ENCODE measurements around the gene SYCE3.

SYCE3 gene

DNA sequence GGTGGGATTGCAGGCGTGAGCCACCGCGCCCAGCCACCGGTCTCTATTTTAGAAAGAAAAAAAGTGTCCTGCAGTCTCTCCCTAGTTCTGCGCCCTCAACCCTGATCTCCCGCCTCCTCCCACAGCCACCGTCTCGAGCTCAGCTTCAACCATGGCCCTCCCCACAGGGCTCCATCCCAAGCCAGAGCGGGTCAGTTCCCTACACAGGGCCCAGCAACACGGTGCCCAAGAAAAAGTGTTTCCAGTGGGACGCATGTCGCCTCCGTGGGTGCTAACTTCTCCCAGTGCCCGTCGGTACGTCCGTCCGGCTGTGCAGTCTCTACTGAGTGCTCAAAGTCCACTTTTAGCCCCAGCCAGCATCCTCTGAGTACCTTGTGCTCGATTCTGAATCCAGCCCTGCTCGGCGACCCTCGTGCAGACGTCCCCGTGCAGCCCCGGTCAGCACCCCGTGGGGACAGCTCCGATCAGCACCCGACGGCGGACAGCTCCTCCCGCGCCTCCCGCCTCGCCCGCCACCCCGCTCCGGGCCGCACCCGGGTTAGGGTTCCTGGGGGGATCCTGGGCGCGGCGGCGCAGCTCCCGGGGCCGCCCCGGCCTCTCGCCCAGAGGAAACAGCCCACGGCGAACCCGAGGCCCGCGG, 37.2 kb upstream of the SYCE3 start:
- DNase-seq, result peak; percentile 56

DNA sequence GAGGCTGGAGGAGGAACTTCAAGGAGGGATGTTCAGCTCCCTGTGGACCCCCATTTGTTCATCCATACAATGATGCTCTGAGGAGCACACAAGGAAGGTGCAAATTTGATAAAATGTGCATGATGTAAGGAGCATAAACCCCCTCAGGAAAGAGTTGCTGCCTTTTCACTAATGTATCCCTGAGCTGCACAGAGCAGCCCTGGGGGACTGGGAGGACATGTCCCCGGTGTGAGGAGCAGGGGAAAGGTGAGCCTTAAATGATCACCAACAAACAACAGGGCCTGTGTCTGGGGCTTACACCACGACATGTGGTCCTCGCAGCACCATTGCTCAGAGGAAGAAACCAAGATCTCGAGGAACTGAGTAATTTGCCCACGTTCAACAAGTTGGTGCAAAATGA, 34.4 kb upstream of the SYCE3 start:
- DNase-seq, result no peak

DNA sequence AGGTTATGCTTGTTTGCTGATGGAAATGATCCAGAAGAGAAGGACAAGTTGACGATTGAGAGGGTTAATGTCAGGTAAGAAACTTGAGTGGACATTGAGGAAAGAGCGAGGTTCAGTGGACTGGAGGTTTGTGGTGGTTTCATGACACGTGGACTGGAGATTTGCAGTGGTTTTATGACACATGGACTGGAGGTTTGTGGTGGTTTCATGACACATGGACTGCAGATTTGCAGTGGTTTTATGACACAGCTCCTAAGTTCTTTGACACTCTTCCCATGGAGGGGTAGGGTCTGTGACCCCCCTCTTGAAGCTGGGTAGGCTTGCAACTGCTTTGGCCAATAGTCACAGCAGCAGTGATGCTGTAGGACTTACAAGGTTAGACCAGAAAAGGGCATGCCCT, 32.5 kb upstream of the SYCE3 start:
- DNase-seq, result no peak

DNA sequence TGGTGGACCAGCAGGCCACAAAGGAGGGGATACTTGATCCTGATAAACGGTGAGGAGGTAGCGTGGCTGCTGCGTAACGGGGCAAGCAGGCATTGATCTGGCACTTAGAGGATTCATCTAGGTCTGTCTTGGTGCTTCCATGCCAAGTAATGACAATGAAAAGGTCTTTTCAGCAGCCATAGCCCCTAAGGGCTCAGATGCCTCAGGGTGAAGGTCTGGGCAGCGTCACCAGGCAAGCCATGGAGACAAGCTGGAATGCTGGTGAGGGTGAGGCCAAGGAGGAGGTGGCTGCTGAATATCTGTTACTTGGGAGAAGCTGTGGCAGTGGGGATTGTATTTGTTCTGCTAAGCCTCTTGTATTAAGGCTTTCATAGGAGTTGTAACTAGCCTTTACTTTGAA, 24.7 kb upstream of the SYCE3 start:
- no peak for DNase-seq

DNA sequence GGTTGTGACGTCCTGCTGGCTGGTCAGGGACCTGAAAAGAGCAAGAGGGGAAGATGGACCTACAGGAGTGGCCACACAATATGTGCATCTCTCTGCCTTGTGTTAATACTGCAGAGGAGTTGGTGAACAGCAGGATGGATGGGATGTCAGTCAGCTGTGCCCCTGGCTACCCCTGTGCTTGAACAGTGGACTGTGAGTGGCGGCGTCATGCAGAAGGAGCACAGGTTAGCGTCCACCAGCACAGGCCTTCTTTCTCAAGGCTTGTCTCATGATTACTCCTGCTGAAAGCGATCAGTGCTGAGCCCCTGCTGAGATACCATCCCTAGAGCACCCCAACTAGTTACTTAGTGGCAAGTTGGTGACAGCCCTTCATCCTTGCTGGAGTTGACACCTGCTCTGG, 23.7 kb upstream of the SYCE3 start:
- no peak for DNase-seq

DNA sequence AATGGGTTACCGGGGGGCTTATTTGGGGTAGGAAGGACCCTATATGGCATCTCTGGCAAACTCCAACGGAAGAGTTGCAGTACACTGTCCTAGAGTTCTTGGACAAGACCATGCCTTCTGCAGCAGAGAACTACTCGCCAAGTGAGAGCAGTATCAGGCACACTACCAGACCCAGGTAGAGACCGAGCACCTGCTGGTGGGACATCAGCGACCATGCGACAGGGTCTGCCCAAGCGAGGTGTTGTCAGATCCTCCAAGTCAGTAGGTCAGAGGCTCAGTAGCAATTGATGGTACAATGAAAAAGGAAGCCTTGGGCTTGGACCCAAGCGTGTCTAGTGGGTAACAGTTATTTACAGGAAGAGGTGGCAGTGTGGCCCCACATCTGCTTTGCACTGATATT, 23.1 kb upstream of the SYCE3 start:
- no peak for DNase-seq

DNA sequence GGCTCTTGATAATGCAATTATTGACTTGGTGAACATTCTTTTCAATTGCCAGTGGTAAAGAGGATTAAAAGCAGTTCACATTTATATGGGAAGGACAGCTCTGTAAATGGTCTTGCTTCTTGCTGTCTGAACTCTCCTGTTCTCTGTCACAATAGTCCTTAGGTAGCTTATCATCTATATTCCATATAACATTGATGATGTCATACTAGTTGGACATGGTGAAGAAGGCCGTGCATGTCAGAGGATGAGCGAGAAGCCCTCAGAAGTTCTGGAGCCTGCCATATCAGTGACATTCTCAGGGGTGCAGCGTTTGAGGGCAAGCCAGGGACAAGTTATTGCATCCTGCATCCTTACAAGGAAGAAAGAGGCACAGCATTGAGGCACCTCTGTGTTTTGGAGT, 22.5 kb upstream of the SYCE3 start:
- DNase-seq, result no peak

DNA sequence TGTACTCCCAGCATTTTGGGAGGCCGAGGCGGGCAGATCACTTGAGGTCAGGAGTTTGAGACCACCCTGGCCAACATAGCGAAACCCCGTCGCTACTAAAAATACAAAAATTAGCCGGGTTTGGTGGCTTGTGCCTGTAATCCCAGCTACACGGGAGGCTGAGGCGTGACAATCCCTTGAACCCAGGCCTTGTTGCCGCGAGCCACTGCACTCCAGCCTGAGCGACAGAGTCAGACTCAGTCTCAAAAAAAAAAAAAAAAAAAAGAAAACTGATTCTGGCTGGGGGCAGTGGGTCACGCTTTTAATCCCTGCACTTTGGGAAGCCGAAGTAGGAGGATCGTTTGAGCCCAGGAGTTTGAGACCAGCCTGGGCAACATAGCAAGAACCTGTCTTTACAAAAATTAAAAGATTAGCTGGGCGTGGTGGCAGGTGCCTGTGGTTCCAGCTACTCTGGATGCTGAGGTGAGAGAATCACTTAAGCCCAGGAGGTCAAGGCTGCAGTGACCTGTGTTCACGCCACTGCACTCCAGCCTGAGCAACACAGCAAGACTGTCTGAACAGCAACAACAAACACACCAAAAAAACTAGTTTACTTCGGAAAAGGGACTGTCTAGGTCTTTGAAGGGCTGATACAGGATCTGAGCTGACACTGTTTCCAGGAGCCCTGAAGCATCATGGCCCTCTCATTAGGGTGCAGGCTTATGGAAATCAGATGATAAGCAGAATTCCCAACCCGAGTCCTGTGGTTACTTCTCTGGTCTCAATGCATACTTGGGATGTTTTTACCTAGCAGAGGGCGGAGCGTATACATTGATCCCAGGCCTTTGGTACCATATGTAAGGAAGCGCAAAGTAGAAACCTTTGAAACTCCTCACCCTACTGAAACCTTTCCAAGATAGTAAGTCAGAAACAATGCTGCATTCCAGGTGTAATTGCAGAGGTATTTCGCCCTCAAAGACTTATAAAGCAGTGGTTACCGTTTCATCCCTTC, 21.7 kb upstream of the SYCE3 start:
- DNase-seq, result no peak

DNA sequence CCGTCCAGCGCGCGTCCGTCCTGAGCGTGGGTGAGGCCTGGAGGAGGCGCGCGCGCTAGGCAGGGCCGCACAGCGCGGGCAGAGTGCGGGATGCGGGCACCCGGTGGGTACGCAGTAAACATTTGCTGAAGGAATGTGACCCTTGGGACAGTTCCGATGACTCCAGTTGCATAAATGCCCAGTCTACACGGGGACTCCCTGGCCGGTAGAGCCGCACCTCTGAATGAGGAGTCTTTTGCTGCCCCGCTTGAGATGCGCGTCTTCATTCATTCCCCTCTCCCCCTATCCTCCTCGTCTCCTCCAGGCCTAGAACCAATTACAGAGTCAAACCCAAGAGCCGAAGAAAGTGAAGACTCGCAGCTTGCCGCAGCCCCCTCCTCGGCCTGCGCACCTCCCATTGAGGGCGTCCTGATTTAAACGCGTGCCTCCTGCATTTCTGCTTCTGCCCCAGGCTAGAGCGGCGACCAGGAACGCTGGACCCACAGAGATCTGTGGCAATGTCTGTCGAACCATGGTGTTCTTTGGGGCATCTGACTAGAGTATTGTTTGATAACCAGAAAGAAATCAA, 20.7 kb upstream of the SYCE3 start:
- DNase-seq, result no peak

DNA sequence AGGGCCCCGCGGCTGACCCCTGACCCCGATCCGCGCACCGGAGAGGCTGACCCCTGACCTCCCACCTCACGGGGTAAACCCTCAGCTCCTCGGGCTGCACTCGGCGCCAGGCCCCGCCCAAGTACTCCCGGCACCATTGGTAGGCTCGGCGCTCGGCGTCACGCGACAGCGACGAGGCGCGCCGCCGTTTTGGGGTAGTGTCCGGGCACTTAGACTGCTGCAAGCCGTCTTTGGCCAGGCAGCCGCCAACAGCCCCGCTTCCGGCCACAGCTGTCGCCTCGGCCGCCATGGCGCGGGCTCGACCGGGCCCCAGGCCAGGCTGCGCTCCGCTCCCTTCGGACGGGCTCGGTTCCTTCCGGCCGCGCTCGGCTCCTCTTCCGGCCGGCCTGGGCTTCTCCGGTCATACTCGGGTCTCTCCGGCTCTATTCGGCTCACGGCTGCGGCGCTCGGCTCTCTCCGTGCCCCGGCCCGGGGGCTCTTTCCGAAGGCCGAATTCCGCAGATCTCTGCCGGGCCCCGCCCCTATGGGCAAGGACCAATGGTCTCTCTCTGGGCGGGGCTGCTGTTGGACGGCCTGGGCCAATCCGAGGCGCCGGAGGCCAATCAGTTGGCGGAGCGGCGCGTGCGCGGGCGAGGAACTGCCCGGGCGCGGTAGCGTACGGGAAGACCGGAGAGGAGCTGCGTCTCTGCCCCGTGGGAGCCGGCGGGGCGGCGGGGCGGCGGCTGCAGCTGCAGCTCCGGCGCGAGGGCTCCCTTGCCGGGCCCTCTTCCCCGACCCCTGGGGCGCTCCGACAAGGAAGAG, 20.0 kb upstream of the SYCE3 start, which contains the start of gene CHKB:
TSS of gene CHKB (minus strand) at position 357 of the 801 bp plus-strand sequence. CDS start at position 289, 68 bp downstream.
- peak; percentile 99 for DNase-seq

DNA sequence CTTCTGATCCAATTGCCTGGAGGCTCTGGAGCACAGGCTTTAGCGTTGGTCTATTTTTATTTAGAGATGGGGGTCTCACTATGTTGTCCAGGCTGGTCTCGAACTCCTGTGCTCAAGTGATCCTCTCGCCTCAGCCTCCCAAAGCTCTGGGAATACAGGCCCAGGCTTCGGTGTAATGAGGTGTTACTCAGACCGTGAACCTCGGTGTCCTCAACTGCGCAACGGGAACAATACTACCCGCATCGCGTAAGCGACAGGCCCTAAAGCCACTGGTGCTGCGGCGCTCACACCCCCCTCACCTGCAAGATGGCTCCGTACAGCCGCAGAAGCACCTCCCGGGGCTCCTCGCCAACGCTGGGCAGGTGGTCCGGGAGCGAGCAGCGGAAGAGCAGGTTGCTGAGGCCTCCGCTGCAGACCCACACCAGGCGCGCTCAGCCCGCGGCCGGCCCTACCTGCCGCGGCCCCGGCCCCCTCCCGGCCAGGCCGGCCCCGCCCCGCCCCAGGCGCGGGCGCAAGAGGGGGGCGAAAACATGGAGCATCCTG, 19.3 kb upstream of the SYCE3 start:
- peak; percentile 36 for DNase-seq

DNA sequence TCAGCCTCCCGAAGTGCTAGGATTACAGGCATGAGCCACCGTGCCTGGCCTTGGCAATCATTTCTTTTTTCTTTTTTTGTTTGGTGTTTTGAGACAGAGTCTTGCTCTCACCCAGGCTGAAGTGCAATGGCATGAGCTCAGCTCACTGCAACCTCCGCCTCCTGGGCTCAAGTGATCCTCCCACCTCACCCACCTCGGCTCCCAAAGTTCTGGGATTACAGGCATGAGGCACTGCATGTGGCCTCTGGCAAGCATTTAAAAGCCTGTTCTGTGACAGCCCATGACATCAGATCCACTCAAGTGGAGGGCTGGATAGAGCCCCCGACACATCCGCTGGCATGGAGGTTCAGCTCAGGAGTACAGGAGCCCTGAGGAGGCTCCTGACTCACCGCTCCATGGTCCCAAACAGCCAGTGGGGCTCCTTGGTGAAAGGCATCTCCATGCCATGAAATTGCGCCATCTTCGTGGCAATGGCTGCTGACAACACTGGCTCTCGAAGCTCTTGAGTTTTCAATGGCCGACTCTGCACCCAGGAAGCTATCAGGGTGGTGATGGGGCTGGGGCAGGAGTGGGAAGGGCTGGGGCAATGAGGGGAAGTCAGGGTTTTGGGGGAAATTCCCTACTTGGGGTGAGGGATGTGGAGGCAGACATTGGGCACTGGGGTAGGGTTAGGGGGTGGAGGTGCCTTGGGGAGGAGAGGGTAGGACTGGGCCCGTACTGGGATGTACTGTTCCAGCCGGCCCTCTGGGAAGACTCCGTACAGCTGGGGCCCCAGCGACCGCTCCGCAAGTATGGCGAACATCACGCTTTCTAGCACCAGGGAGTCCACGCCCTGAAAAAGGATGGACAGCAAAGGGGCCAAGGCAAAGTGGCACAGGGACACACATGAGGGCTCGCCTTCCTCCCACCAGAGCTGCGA, 18.6 kb upstream of the SYCE3 start:
- DNase-seq, result no peak

DNA sequence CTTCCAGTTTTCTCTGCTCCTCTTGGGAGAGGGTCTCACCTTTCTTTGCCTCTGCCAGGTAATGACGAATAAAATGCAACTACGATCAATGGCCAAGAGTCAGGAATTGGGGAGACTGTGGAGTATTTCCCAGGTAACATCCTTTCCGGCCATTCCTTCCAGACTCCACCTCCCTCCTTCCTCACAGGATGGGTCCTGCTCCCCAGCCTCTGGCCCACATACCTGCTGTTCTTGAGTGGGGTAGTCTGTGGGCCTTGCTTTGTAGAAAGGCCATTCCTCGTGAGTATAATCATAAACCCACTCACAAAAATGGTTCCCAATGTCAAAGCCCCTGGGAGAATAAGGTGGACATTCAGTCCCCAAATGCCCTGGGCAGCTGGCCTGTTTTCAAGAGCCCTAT, 17.0 kb upstream of the SYCE3 start:
- no peak for DNase-seq

DNA sequence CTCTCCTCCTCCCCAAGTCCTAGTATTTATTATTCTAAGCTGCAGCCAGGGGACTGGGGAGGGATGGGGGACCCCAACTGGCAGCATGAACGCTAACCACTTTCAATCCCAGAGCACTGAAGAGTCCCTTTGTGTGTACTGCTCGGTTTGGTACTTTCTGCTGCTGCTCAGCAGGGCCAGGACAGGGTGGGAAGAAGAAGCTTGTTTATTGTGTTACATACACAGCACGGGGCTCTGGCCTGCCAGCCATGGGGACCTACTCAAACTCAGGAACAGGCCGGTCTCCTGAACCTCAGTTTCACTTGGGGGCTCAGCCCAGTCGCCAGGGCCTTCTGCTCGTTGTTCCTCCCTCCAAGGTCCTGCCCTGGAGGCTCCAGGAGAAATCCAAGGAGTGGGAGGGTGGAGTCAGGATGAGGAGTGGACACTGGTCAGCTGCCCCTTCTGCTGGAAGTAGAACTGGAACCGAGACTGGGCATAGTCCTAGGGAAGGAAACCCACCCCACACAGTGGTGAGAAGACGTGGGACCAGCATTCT, 16.1 kb upstream of the SYCE3 start:
- DNase-seq, result no peak

DNA sequence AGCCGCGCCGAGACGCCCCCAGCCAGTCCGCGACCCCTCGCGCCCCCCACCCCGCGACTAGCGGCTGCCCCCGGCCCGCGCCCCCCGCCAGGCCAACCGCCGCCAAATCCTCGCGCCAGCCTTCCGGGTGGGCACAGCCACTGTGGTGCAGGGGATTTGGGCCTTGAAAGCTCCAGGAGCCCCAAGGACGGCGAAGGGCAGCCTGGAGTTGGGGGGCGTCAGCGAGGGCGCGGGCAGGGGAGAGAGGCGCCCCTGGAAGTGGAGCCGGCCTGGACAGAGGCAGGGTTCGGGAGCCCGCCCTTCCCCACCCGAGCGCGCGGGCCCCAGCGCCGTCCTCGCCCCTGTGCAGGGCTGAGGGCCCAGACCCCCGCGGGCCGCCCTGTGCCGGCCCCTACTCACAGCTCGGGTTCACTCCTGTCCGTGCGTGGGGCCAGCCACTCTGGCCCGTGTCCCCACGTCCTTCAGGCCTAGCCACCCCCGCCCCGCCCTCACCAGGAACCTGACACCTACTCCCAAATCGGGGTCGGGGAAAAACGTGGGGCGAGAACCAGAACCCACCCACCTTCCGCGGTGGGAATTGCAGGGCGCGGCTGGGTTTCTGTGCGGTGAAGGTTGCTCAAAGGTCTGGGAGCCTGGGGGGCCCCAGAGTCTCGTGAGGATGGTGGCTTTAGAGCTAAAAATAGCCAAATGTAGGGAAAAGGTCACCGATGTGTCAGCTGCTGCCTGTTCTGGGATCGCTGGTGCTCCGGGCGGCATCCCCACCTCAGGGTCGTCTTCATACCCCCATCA, 15.5 kb upstream of the SYCE3 start, which contains the start of gene CPT1B:
TSS of gene CPT1B (minus strand) at position 441 of the 789 bp plus-strand sequence. CDS start 512 bp downstream, outside the sequence.
- no peak for DNase-seq

DNA sequence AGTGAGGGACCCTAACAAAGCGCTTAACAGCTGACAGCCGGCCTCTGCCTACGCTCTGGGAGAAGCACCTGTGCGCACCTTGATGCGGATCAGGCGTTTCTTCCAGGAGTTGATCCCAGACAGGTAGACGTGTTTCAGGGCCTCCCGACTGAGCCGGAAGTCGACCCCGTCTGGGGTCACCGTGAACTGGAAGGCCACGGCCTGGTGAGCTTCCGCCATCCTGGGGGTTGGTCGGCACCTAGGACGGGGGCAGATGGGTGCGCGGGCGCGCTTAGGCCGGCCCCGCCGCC, 14.9 kb upstream of the SYCE3 start:
- no peak for DNase-seq

DNA sequence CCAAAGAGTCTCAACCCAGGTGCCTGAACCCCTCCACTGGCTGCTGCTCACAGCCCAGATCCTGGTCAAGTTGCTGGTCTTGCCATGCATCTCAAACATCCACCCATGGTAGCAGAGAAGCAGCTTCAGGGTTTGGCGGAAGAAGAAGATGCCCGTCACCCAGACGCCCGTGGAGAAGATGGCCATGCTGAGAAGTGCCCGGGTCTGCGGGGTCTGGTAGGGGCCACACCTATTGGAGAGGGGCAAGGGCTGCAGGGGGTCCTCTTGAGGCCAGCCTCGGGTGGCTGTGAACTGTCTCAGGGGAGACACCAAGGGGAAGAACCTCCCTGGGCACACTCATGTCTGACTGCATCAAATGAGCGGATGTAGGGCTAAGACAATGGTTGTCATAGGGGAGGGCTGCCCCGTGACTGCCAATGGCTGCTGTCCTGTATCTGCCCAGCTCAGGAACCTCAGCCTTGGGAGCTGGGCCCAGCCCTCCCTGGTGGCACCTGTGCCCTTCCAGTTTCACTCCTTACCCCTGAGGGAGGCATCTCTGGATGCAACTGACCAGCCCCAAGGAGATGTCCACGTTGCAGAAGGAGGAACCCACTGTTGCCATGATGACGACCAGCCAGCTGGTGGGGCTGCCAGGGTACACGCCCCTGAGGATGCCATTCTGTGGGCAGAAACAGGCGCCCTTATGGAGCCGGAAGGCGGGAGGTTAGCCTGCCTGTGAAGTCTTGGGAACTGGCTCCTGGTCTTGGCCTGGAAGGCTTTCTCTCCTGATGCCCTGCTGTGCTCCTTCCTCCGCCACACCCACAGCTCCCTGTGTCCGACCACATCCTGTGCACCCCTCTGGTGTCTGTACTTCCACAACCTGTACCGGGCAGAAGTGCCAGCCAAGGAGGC, 14.3 kb upstream of the SYCE3 start:
- no peak for DNase-seq

DNA sequence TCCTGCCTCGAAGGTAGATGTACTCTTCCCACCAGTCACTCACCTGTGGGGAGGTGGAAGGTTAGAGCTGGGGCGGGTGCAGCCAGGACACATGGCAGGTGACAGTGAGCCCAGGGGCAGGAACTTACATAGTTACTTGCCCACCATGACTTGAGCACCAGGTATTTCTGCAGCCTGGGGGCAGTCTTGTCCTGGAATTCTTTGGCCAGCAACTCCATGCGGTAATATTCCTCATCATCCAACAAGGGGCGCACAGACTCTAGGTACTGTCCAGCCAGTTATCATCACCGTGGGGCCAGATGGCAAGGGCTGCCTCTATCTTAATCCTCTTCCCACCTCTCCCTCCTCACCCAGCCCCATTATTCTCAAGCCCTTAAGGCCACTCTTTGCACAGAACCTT, 13.4 kb upstream of the SYCE3 start:
- DNase-seq, result no peak

DNA sequence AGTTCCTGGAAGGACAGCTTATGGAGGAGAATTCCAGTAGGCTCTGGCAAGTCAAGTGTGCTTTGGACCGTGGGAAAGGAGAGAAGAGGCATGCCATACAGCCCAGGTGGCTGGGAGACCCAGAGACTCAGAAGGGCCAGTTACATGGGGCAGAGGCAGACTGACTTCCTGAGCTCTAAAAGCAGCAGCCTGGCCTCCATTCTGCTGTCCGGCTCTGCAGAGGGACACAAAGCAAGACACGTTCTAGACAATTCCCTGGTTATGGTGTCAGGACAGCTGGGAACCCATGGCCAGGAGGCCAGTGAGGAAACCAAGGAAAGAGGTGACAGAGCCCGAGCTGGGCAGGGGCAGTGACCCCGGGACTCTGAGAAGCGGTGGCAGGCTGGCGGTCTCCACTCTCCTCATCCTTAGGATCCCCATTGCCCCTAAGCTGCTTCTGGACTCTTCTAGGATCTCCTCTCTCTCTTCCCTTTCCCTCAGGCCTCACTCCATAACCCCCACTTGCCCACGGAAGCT, 12.8 kb upstream of the SYCE3 start:
- no peak for DNase-seq
